ENCODE data around the gene CNTN5.

CNTN5 gene

DNA sequence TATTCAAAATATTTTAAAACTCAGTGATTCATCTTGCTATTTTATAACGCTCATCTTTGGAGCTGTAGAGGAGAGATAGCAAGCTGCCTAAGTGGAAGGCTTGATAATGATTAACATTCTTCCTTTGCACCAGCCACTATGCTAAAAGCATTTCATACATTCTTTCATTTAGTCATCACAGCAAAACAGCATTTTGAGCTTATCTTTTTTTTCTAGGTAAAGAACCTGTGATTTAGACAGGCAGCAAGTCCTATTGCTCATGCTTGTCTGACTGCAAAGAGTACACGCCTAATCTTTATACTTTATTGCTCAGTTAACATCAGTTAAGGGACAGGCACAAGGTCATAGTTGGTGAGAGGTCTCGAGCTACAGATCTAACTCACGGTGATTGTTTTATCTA, 953.2 kb downstream of the CNTN5 start:
- no peak for DNase-seq

DNA sequence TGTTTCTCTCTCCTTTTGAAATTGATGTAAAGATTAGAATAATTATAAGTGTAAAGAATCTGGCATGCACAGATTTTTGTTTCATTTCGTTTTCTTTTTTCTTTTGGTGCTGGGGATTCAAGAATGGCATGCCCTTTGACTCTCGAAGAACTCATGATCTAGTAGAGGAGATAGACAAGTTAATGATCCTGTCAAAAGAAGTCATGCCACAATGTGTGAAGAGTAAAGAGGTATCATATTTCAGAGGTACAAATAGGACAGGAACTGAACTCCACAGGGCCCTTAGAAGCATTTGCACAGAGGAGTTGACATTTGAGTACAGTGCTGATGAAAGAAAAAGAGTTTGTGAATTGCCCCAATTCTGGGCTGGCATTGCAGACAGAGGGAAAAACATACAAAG, 958.3 kb downstream of the CNTN5 start:
- DNase-seq: no peak

DNA sequence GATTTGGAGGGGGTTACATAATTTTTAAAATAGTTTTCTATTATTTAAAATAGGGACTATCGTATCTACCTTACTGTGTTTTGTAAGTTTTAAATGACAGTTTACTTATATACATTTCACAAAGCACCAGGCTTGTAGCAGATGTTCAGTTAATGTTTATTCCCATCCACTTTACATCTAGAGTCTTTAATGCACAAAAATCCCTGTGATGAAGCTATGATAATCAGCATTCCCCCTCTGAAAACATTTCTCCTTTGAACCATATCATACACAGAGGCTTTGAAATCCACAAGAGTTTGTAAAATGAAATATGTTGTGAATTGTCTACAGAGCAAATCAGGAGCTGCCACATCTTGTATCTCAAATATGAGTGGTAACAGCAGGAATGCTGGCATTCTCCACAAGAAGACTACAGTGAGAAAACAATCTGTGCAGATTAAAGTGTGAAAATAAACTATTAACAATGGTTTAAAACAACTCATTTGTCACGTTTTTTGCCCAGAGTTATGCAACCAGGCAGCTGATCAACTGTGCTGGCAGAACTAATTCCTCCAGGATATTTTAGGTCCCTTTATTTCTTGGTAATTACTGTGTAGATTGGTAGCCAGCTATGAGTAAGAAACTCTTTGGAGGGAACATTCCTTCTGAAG, 967.2 kb downstream of the CNTN5 start:
- DNase-seq: no peak

DNA sequence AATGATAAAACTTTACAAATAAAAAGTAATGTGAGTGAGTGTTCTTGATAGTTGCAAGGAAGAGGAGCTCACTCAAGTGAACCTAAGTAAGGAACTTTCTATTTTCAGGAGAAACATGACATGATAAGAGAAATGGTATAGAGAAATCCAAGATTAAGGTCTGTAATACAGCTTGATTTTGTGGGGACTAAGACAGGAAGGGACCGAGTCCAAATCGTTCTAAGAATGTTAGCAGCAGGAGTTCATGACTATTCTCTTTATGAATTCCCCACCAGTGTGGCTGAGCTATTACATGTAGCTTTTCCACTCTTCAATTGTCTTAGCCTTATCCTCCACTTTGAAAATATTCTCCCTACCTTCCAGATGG, 967.7 kb downstream of the CNTN5 start:
- no peak for DNase-seq

DNA sequence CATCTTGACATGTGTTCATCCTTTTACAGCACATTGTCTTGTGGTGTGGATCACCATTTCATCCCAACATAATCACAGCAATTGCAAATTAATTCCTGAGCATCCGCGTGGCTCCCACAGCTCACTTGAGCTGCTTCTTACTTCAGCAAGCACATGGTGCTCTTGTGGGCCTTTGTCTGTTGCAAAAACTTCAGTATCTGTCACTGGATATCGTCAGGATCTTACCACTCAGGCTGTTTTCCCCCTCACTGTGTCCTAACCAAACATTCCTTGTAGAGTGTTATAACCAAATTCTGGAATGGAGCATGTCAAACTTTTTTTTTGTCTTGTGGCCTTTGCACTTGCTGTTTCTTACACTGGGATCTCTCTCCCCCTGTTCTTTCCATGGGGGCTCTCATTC, 983.2 kb downstream of the CNTN5 start:
- no peak for DNase-seq

DNA sequence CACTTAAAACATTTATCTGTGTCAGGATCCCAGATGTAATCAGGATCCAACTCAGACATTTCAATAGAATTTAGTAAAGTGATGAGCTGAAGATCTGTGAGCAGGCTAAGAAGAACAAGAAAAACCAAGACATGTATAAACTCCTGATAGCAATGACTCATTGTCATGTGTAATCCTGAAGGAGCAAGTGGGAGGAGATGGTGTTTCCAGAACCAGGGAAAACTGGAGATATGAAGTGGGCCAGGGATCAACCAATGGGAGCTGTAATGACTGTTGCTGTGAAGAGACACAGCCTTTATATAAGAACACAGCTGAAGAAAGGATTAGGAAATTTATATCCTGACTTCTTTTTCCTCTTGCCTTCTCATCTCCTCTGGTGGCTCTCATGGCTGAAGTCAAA, 983.8 kb downstream of the CNTN5 start:
- no peak for DNase-seq

DNA sequence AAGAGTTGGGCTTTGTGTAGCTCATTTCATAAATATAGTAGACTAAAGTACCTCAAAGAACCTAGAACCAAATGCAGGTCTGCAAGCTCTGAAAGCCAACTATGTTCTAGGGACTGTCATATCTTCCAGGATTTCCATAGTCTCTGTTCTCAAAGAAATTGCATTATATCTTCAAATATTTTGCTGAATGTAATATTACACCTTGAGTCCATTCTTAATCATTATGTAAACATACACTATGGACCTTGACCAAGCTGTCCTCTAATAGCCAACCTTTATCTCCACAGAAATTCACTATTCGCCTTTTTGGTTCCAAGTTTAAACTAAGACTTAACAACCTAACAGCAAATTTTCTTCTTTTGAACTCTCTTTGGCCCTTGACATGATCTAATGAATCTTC, 987.7 kb downstream of the CNTN5 start:
- no peak for DNase-seq

DNA sequence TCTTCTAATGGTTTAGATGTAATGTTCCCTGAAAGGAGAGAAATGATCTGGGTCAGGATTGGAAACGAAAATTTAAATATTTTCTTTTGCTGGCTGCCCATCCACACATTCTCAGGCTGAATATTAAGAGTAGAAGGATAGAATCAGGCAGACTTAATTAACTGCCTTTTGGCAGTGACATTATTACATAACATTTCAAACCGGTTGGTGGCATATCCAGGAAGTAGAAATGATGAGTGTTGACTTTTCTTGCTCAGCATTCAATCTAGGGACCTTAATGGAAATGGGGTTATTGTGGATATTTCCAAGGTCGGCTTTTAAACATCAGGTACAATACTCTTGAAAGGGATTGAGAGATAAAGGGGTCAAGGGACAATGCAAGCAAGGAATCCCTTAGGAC, 989.0 kb downstream of the CNTN5 start:
- no peak for DNase-seq

DNA sequence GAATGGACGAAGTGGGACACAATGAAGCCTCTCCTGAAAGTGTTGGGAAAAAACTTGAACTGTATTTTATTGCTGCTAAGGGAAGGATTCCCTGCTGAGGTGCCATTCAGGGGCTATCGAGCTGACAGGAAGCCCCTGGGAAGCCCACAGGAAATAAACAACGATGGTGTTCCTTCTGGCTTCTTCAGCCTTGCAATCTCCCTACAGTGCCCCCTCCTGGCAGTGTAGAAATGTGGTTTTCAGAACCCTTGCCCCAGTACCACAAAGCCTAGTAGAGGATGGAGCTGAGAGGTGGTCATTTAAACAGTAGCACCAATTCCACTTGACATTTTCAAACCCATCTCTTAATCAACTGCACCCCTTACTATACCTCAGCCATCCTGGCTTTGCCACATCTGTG, 989.6 kb downstream of the CNTN5 start:
- no peak for DNase-seq

DNA sequence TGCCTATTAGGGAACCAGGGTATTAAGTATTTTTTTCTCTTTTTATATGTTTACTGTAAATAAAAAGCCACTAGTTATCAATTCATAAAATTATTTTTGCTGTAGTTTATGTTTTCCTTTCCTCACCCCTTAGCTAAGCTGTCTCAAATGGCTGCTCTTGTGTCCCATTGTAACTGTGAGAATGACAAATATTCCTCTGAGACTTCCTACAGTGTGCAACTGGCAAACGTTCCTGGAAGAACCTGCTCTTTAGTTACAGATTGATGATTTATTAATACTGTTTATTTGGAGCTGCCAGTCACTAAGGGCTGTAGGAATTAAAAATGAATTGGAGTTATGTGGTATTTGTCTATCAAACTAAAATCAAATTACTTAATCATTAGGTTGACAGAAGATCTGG, 990.9 kb downstream of the CNTN5 start:
- DNase-seq: no peak

DNA sequence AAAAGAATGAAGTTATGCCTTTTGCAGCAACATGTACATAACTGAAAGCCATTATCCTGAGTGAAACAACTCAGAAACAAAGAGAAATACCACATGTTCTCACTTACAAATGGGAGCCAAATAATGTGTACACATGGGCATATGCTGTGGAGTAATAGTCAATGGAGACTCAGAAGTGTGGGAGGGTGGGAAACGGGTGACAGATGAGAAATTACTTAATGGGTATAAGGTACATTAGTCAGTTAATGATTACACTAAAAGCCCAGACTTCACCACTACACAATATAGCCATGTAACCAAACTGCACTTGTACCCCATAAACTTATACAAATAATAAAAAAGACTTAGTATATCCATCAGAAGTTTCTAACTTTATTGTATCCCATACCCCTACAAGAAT, 992.3 kb downstream of the CNTN5 start:
- DNase-seq: no peak

DNA sequence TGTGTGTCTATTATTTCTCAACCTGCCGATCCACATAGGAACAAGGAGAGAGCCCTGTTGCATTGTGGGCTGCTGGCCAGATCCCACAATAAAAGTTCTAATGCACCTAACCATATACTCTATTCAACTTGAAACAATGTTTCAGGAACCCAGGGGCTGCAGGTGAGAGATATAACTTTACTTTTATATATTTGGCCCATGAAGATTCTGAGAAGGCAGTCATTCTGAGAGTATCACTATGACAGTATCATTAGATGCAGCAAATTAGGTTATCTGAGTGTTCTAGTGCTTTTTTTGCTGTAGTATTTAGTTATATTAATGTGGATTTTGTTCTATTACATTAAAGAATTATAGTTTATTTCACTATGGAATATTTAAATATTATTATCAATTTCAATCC, 1011.2 kb downstream of the CNTN5 start:
- DNase-seq: no peak

DNA sequence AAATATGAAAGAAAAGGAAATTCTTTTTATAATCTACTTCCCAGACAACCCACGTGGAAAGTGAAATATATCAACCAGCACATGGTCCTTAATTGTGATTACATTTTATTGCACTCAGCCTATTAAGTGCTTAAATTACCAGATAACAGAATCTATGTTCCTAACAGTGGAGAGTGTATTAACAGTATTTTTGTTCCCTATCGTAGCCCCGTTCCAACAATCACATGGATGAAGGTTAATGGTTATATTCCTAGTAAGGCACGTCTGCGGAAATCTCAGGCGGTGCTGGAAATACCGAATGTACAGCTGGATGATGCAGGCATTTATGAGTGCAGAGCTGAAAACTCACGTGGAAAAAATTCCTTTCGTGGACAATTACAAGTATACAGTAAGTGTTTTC, 1040.3 kb downstream of the CNTN5 start:
- no peak for DNase-seq

DNA sequence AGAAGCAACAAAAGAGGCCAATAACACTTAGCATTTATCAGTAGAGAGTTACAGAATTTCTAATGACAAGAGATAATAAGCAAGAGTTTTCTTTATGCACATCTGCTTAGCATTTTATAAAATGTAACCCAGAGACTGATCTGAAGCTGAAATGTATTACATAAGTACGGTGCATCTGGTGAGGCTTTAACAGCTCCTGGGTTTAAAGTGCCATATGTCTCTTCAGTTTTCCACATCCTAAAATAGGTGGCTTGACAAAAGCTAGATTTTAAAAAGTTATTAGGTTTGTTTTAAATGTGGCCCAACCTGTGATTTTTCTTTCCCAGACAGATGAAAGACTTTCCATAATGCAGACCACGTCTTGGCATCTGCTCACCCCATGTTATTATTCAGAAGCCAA, 1045.7 kb downstream of the CNTN5 start:
- DNase-seq: no peak

DNA sequence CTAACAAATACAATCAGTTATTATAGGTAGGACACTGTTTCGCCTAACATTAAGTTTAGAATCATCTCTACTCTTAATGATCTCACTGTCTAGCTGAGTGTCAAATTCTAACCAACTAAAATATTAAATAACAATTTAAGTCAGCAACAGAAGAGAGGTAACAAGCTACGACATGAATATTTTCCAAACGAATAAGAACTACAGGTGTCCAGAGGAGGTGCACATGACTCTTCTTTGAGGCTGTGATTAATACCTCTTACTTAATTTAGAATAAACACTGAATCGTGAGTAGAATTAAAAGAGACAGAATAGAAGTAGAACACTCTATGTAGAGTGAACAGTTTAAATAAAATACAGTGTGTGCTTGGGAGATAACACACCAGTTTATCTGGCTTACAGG, 1047.4 kb downstream of the CNTN5 start:
- no peak for DNase-seq

DNA sequence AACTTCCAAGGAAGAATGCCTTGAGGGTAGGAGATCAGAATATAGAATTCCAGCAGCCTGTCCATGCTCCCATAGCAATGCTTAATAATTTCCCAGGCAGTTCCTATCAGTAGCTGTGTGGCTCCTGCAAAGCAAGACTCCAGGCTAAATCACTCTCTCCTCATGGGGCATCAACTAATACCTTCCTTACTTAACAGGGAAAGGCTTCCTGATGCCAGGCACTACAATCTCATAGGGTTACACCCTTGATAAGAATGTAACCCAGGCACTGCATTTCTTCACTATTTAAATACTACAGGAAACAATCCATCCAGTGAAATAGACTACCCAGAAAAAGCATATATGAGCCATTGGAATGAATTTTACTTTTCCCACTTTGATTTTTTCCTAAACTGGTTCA, 1051.4 kb downstream of the CNTN5 start:
- no peak for DNase-seq

DNA sequence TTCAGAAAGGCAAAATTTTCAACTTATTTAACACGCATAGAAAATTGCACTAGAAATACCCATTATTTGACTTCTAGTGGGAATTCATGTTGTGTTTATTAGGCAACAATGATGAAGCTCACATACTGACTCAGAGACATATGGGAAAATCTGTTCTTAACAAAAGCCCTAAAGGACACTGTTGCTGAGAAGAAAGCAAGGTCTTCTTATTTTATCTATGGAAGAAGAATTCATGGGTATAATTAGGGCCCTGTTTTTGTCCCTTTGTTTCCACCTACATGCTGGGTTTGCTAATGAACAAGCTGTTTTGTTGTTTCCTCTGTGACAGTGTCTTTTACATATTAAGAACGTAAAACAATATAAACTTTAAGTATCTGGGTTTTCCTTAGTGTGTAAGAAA, 1059.6 kb downstream of the CNTN5 start:
- no peak for DNase-seq

DNA sequence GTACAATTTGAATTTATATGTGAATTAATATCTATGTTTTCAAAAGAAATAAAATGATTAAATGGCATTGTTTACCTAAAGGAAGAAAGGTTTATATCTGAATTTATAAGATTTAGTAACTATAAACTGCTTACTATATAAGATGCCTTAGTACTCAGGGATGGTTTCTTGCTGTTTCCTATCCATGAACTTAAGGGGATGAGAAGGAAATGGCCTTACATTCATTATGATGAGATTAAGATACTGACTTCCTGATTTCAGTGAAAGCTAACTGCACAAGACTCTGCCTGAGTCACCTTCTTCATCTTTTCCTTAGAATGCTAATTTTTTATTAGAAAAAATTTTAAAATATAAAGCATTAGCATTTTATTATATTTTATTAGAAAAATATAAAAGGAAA, 1060.1 kb downstream of the CNTN5 start:
- DNase-seq: no peak

DNA sequence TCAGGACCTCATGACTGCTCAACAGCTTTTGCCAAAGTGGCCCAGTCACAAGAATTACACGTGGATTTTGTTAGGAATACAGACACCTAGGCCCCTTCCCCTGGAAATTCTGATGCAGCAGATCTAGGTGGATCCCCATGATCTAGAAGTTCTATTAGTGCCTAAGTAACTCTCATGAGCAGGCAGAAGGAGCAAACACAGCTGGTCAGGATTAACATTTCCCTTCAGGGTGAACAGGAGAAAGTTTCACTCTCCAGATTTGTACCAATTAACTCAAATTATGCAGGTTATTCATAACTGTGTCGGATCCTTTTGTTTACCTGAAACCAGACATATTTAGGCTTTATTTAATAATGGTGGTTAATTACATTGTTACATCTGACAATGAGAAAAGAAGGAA, 1072.9 kb downstream of the CNTN5 start:
- no peak for DNase-seq

DNA sequence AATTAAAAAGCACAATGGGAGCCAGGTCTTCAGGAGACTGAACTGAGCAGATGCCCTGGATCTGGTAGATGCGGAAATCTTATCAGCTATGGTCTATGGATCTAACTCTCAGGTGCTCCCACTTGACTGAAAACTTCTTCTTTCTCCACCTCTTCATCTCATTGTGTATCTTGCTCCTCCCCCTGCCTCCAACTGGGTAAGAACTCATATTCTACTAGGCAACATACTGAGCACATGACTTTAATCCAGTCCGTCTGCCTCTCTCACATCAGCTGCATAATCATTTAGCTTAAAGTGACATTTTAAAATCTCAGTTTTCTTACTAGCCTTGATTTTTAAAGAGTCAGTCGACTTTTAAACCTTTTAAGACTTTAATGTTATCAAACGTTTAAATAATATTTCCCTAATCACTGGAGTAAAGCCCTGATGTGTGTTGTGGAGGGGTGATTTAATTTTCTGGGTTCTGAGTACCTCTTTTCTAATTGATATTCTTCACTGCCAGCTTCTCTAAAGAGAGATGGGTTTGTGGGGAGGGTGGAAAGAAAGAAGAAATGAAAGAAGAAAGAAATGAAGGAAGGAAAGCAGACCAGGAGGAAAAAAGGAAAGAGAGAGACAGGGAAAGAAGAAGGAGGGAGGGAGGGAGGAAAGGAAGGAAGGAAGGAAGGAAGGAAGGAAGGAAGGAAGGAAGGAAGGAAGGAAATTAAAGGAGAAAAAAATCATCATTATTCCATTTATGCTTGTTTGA, 1073.5 kb downstream of the CNTN5 start:
- DNase-seq: no peak

DNA sequence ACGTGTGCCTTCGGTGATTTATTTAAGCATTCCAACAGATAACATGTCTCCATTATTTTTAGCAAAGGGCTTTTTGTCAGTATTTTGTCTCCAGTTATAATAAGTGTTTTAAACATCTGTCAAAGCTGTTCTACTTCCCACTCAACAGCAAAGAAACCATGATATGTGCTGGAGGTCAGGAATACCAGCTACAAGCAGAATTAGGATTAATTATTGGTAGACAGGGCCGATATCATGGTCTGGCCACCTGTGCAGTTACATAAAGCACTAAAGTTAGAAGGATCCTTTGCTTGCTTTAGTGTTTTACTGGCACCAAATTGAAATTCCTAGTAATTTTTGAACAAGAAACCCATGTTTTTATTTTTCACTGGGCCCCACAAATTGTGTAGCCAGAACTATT, 1075.1 kb downstream of the CNTN5 start:
- DNase-seq: no peak

DNA sequence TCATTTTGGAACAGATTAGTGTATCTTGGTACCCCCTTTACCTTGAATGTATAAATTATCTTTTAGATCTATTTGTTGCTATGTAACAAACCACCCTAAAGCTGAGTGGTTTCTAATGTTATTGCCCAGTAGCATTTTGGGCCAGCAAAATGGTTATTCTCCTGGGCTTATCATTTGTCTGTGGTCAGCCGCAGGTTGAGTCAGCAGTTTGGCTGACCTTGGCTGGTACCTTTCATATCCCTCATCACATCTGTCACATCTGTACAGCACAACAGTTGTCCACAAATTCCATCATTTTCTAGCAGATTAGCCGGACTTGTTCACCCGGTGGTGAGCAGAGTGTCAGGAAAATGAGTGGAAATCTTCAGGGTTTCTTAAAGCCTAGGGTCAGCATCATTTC, 1077.8 kb downstream of the CNTN5 start:
- DNase-seq: no peak

DNA sequence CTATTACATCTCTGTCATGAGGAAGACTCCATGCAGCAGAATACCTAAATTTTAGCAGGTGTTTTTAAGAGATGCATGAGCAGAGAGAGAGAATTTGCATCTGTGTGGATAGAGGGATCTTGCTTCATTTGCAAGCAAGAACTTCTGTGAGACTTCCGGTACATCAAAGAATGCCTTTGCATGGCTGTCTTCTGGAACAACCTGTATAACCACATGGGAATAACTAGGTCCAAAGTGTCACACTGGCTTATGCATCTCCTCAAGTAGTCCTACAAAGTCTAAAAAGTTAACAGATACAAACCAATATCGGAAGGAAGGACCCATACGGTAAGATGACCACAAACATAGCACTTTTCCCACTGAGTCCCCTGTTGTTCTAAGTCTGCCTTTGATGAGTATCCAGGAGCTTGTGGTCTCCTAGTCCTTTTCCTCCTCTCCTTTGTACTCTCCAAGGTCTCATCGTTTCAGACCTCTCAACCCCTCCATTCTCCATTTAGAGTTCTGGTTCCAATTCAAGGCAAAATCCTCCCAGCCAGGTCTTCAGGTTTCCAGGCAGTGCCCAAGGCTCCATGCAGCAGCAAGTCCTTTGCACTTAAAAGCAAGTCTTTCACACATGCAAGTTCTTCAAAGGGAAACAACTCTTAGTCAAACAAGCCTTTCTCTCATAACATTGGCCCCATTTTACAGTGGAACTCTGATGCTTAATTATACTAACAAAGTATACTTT, 1084.7 kb downstream of the CNTN5 start:
- DNase-seq: no peak

DNA sequence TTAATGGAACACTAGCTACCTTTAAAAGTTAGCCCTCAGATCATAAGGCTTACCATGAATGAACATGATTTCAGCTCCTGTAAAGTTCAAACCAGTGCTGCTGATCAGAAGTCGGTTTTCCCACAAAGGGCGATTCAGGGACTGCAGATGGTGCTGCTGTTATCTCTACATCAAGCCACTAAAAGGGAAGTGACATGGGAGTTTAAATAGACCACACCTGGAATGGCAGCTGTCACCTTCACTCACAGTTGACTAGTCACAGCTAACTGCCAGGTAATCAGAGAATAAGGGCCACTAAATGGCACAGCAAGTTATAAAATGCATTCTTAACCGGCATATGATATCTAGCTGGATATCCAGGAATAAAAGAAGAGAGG, 1085.2 kb downstream of the CNTN5 start:
- DNase-seq: no peak

DNA sequence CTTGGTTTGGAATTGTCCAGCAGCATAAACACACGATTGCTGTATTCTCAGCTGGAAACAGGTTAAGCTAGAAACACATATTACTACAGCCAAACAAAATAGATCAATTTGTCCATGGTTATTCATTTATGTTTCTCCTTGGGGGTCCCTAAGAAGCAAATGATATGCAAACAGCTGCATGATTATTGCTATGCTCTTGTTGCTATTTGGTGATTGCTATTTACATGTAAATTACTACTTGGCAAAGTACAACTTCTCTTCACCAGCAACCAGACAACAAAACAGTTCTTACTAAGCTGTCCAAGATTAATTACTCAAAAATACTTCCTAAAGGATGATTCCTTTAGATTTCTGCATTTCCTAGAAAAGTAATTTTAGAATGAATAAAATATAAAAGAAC, 1098.4 kb downstream of the CNTN5 start:
- DNase-seq: no peak
